Measurements from ENCODE around the gene PTPRM. TPM values are rescaled to one million over a fixed set of nuclear protein-coding genes. Genes with fewer than 3 reads are reported as not detected.

The PTPRM gene
- total RNA-seq, 1 donor = 84.7 TPM

DNA sequence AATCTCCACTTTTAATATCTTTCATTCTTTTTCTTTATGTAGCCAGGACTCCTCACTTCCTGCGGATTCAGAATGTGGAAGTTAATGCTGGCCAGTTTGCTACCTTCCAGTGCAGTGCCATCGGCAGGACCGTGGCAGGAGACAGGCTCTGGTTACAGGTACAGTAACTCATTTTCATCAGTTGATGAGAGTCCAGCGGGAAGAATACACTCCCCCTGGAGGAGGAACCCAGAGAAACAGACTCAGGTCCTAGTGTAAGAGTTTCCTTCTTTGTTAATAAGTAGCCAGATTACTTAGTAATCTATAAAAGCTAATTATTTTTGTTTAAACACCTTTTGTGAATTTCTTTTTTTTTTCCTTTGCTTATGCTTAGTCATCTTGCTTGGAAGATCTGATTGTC, 359.4 kb downstream of the PTPRM start:
- TF ChIP-seq, protein P1, sequence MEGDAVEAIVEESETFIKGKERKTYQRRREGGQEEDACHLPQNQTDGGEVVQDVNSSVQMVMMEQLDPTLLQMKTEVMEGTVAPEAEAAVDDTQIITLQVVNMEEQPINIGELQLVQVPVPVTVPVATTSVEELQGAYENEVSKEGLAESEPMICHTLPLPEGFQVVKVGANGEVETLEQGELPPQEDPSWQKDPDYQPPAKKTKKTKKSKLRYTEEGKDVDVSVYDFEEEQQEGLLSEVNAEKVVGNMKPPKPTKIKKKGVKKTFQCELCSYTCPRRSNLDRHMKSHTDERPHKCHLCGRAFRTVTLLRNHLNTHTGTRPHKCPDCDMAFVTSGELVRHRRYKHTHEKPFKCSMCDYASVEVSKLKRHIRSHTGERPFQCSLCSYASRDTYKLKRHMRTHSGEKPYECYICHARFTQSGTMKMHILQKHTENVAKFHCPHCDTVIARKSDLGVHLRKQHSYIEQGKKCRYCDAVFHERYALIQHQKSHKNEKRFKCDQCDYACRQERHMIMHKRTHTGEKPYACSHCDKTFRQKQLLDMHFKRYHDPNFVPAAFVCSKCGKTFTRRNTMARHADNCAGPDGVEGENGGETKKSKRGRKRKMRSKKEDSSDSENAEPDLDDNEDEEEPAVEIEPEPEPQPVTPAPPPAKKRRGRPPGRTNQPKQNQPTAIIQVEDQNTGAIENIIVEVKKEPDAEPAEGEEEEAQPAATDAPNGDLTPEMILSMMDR (IDR thresholded peaks at IDR 0.05; ENCODE audit: extremely low read depth, low read depth, low read length) = peak; percentile 13
- no peak for DNase-seq (ENCODE audit: insufficient read length, low spot score, missing footprints)
- Histone ChIP-seq H3K79me2 (ENCODE audit: insufficient read depth, low read length) (peaks cover 8% of the 10 kb centered on the region), H3K27me3 (ENCODE audit: insufficient read depth, low read length) (no peaks in the 10 kb centered on the region), H3K4me3 (ENCODE audit: insufficient read depth, low read length) (no peak overlapping the region), H3K4me1 (ENCODE audit: insufficient read depth, low read length) (peaks cover 24% of the 10 kb centered on the region), H3K36me3 (ENCODE audit: insufficient read depth, low read length) (no peaks in the 10 kb centered on the region), H2AFZ (ENCODE audit: low read length) (no peak overlapping the region), H4K20me1 (ENCODE audit: insufficient read depth, low read length) (no peaks in the 10 kb centered on the region), H3K9me3 (ENCODE audit: low read depth, low read length) (no peaks in the 10 kb centered on the region), H3K4me2 (ENCODE audit: insufficient read depth, low read length) (no peak overlapping the region), H3K27ac (ENCODE audit: low read depth, low read length) (no peak overlapping the region)

DNA sequence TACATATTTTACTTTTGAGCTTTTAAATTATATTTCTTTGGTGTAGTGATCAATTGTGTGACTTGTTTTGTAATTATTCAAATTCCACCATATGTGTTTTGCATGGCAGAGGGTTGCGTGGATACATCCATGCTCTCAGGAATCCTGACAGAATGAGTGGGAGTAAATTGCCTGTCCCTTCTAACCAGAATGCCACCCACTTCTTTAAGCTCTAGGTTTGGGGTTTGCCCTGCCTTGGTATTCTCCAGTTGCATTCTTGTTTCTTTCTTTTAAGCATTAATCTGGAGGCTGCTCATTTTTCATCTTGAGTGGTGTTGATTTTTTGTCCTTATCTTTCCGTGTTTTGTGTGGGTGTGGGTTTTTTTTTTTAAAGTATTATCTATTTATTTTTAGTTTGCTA, 360.0 kb downstream of the PTPRM start:
- Histone ChIP-seq H3K27ac (ENCODE audit: low read depth, low read length) (no peak overlapping the region), H3K36me3 (ENCODE audit: insufficient read depth, low read length) (no peaks in the 10 kb centered on the region), H3K4me1 (ENCODE audit: insufficient read depth, low read length) (peaks cover 18% of the 10 kb centered on the region), H3K79me2 (ENCODE audit: insufficient read depth, low read length) (peaks cover 7% of the 10 kb centered on the region), H4K20me1 (ENCODE audit: insufficient read depth, low read length) (no peaks in the 10 kb centered on the region), H3K4me3 (ENCODE audit: insufficient read depth, low read length) (no peak overlapping the region), H2AFZ (ENCODE audit: low read length) (no peak overlapping the region), H3K27me3 (ENCODE audit: insufficient read depth, low read length) (no peaks in the 10 kb centered on the region), H3K4me2 (ENCODE audit: insufficient read depth, low read length) (no peak overlapping the region), H3K9me3 (ENCODE audit: low read depth, low read length) (no peaks in the 10 kb centered on the region)
- TF ChIP-seq, protein P1 (IDR thresholded peaks at IDR 0.05; ENCODE audit: extremely low read depth, low read depth, low read length) = no peak
- DNase-seq (ENCODE audit: insufficient read length, low spot score, missing footprints) = peak; percentile 53

DNA sequence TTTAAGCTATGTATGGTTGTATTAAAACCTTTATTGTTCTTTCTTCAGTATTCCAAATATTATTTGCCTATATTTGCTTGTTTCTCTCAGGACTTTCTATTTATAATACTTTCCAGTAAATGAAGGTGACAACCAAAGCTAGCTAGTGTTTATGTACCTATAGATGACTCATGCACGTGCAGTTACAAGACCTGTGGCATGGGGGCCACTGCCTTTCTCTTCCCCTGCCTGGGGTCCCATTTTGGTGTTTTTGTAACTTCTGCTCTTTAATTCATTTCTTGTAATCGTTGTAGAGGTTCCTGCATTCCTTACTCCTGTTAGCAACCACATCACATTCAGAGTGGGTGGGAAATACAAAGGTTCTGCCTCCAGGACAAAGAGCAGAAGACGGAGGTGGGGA, 364.6 kb downstream of the PTPRM start:
- Histone ChIP-seq H2AFZ (ENCODE audit: low read length) (no peak overlapping the region), H3K27me3 (ENCODE audit: insufficient read depth, low read length) (no peaks in the 10 kb centered on the region), H3K4me1 (ENCODE audit: insufficient read depth, low read length) (peaks cover 8% of the 10 kb centered on the region), H3K27ac (ENCODE audit: low read depth, low read length) (no peak overlapping the region), H3K79me2 (ENCODE audit: insufficient read depth, low read length) (no peaks in the 10 kb centered on the region), H4K20me1 (ENCODE audit: insufficient read depth, low read length) (no peaks in the 10 kb centered on the region), H3K36me3 (ENCODE audit: insufficient read depth, low read length) (no peaks in the 10 kb centered on the region), H3K4me2 (ENCODE audit: insufficient read depth, low read length) (no peak overlapping the region), H3K9me3 (ENCODE audit: low read depth, low read length) (no peaks in the 10 kb centered on the region), H3K4me3 (ENCODE audit: insufficient read depth, low read length) (no peak overlapping the region)
- TF ChIP-seq, protein P1 (IDR thresholded peaks at IDR 0.05; ENCODE audit: extremely low read depth, low read depth, low read length) = no peak
- no peak for DNase-seq (ENCODE audit: insufficient read length, low spot score, missing footprints)

DNA sequence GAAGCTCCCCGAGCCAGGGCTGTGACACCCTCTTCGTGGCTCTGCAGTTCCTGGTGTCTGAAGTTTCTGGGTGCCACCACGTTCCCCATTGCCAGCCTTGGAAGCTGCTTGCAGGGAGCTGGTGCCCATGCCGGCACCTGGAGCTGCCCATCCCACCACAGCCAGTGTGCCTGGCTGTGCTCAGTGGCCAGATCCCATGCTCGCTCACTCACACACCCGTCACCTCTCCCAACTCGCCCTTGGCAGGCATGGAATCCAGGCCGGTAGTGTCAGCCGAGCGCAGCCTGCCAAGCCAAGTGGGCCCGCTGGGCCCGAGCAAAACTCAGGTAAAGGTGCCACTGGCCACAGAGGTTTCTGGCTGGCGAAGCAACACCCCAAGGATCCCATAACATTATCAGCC, 370.2 kb downstream of the PTPRM start:
- no peak for DNase-seq (ENCODE audit: insufficient read length, low spot score, missing footprints)
- Histone ChIP-seq H3K79me2 (ENCODE audit: insufficient read depth, low read length) (no peaks in the 10 kb centered on the region), H3K4me2 (ENCODE audit: insufficient read depth, low read length) (no peak overlapping the region), H3K4me1 (ENCODE audit: insufficient read depth, low read length) (no peaks in the 10 kb centered on the region), H3K27me3 (ENCODE audit: insufficient read depth, low read length) (no peaks in the 10 kb centered on the region), H3K4me3 (ENCODE audit: insufficient read depth, low read length) (no peak overlapping the region), H4K20me1 (ENCODE audit: insufficient read depth, low read length) (no peaks in the 10 kb centered on the region), H3K36me3 (ENCODE audit: insufficient read depth, low read length) (no peaks in the 10 kb centered on the region), H3K27ac (ENCODE audit: low read depth, low read length) (no peak overlapping the region), H2AFZ (ENCODE audit: low read length) (no peak overlapping the region), H3K9me3 (ENCODE audit: low read depth, low read length) (no peaks in the 10 kb centered on the region)
- TF ChIP-seq, protein P1 (IDR thresholded peaks at IDR 0.05; ENCODE audit: extremely low read depth, low read depth, low read length) = no peak

Data from osteoblast (primary cell).